Kidney (tissue), 14 donors: Measurements from ENCODE around the gene CDO1. TPM values are rescaled to one million over a fixed set of nuclear protein-coding genes. Genes with fewer than 3 reads are reported as not detected.
A peak's percentile ranks its signal among the peaks of the same experiment; 100 is the strongest.
"Not testable (repeated sequence)": the region's sequence is repeated elsewhere in the genome, so short reads cannot be mapped to it uniquely, and the experiment has no call there.

Experiments
- DNase-seq, 5 donors: peaks; one replicate each; pipeline ENCODE4 v3.0.0-alpha.2; 2013 to 2020
- FAIRE-seq: peaks from 2 replicates; lab custom pipeline; 2012; peaks lifted over from hg19 to GRCh38; lab: Jason Lieb, UNC
- H3K27ac ChIP-seq, 2 donors: one replicate each; pipeline ENCODE4 v1.7.0; 2013; ENCODE audit warnings: low read depth in 2 of 2, low read length in 2 of 2, inconsistent platforms in 1 of 2
- H3K27me3 ChIP-seq: one replicate; pipeline ENCODE4 v1.7.1; 2013; ENCODE audit warnings: low read length, inconsistent platforms; ENCODE audit not compliant: control insufficient read depth, insufficient read depth
- H3K36me3 ChIP-seq, 3 donors: one replicate each; pipeline versions ENCODE4 v1.7.0 to v1.7.1; 2013; ENCODE audit warnings: low read length in 3 of 3, control low read depth in 1 of 3, inconsistent platforms in 1 of 3; ENCODE audit not compliant: insufficient read depth in 3 of 3, control insufficient read depth in 2 of 3
- H3K4me1 ChIP-seq, 3 donors: one replicate each; pipeline versions ENCODE4 v1.7.0 to v1.7.1; 2013; ENCODE audit warnings: low read length in 3 of 3, inconsistent platforms in 1 of 3, low read depth in 1 of 3; ENCODE audit not compliant: control insufficient read depth in 2 of 3, insufficient read depth in 2 of 3
- H3K4me3 ChIP-seq, 3 donors: one replicate each; pipeline versions ENCODE4 v1.7.0 to v1.8.1; 2013; ENCODE audit warnings: low read length in 3 of 3, control low read depth in 1 of 3, inconsistent platforms in 1 of 3
- H3K9ac ChIP-seq, 3 donors: one replicate each; pipeline versions ENCODE4 v1.7.0 to v1.7.1; 2013; ENCODE audit warnings: low read length in 3 of 3, control low read depth in 1 of 3, inconsistent platforms in 1 of 3
- H3K9me3 ChIP-seq, 3 donors: one replicate each; pipeline versions ENCODE4 v1.7.0 to v1.7.1; 2013; ENCODE audit warnings: low read length in 3 of 3, control low read depth in 1 of 3, inconsistent platforms in 1 of 3; ENCODE audit not compliant: control insufficient read depth in 2 of 3, insufficient read depth in 1 of 3
- intact Hi-C: fragments of 100-400 bp; cut with DNase I; formaldehyde crosslinking; loops from one replicate; pipeline ENCODE4 v1.11.1; 2022
- polyA plus RNA-seq: library from polyadenylated mRNA; stranded (reverse); fragments of 350-450 nt; fragmentation: Illumina TruSeq; extraction: RNeasy Lipid Tissue Mini Kit (QIAGEN cat#74804); gene quantifications from one replicate; pipeline ENCODE4 v1.2.3, GENCODE V29; 2014; ENCODE audit warnings: low read depth, low replicate concordance; ENCODE audit not compliant: insufficient read depth
- total RNA-seq: library from RNA; stranded (reverse); fragmentation: NEBNext Ultra II Directional; extraction: Animal tissue kit (Norgen Biotek cat#: 25700); gene quantifications from one replicate; pipeline ENCODE4 v1.2.1, GENCODE V29; 2021
- TF ChIP-seq, protein P1 (sequence below): IDR thresholded peaks from 3 replicates; pipeline ENCODE4 v1.5.1; 2012; ENCODE audit warnings: mild to moderate bottlenecking, moderate library complexity, borderline replicate concordance; ENCODE audit not compliant: insufficient read depth; ENCODE audit errors: extremely low read depth
- donor health status: control.
- donor health status: control.
- donor health status: control.
- donor health status: control.
- donor health status: control.
- donor health status: DM: yes; HTN: yes; CAD: no.
- donor health status: Normal renal cell carcinoma (clear cell type).

The CDO1 gene
- total and polyA plus RNA-seq, 2 donors from 2014 or later: 1.7 to 3.0 TPM

DNA sequence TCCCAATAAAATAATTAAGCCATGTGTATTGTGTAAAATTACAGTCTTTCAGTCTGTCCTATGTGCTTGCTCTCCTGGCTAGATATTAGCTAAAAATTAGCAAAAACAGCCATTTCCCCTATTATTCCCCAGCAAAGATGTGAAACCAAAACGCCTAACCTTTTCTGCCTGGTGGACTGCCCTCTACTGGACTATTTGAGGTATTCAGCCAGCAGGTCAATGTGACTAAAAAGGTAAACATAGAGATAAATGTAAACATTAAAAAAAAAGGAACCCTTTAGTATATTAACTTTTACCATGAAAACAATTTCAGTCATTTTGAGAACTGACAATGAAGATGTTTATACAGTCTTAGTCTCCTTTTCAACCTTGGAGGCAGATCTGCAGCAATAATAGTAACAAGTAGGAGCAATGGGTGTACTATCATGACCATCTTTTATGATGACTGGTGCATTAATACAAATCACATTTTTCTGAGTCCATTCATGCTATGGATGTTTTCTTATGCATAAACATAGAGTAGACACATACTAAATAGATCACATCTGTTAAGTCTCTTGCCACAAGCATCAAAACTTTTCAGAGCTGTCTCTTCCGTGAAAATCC is 14.8 kb upstream of the CDO1 start:
- Histone ChIP-seq H3K27me3 (no peaks in the 10 kb centered on the region), H3K9ac (no peak overlapping the region), H3K27ac (no peak overlapping the region), H3K36me3 (peaks cover 3 to 32% (median 14%) of the 10 kb centered on the region in 3 donors), H3K4me1 (no peaks in the 10 kb centered on the region), H3K4me3 (no peak overlapping the region), H3K9me3 (no peaks in the 10 kb centered on the region)
- DNase-seq (peak in 3 of 5 donors; percentile 17 to 73 (median 58)), FAIRE-seq (no peak)
- TF ChIP-seq, protein P1, sequence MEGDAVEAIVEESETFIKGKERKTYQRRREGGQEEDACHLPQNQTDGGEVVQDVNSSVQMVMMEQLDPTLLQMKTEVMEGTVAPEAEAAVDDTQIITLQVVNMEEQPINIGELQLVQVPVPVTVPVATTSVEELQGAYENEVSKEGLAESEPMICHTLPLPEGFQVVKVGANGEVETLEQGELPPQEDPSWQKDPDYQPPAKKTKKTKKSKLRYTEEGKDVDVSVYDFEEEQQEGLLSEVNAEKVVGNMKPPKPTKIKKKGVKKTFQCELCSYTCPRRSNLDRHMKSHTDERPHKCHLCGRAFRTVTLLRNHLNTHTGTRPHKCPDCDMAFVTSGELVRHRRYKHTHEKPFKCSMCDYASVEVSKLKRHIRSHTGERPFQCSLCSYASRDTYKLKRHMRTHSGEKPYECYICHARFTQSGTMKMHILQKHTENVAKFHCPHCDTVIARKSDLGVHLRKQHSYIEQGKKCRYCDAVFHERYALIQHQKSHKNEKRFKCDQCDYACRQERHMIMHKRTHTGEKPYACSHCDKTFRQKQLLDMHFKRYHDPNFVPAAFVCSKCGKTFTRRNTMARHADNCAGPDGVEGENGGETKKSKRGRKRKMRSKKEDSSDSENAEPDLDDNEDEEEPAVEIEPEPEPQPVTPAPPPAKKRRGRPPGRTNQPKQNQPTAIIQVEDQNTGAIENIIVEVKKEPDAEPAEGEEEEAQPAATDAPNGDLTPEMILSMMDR: peak; percentile 70
- intact Hi-C loops: no loop called here

DNA sequence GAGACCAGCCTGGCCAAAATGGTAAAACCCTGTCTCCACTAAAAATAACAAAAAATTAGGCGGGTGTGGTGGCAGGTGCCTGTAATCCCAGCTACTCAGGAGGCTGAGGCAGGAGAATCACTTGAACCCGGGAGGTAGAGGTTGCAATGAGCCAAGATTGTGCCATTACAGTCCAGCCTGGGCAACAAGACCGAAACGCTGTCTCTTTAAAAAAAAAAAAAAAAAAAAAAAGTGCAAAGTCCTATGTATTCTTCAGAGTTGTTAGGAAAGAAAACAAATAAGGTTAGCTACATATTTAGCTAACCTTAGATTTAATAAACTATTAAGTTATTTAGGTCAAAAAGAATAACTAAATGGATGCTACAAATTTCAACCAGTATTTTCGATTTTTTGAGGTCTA is 13.5 kb upstream of the CDO1 start:
- H3K9ac ChIP-seq: no peak overlapping the region
- peaks cover 2 to 23% (median 9%) of the 10 kb centered on the region in 3 donors for H3K36me3 ChIP-seq
- H3K9me3 ChIP-seq: no peaks in the 10 kb centered on the region
- H3K27ac ChIP-seq: no peak overlapping the region
- no peaks in the 10 kb centered on the region for H3K27me3 ChIP-seq
- DNase-seq (no peak), FAIRE-seq (no peak)
- intact Hi-C loops: loop anchor here (5.0 kb wide), 1 partner anchor 188 kb away; no protein-coding TSS in a partner anchor
- no peak overlapping the region for H3K4me3 ChIP-seq
- no peaks in the 10 kb centered on the region for H3K4me1 ChIP-seq
- TF ChIP-seq, protein P1: no peak

DNA sequence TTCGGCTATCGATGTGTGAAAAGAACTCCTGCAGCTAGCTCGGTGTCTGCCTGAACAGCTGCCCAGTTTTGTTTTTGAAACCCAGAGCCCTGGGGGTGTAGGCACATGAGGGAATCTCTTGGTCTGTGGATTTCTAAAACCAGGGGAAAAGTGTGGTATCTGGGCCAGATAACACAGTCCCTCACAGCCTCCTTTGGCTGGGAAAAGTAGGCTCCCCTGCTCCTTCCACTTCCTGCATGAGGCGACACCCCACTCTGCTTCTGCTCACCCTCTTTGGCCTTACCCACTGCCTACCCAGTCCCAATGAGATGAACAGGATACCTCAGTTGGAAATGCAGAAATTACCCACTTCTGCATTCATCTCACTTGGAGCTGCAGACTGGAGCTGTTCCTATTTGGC is 9.5 kb upstream of the CDO1 start:
- no peak overlapping the region for H3K9ac ChIP-seq
- FAIRE-seq (no peak), DNase-seq (no peak)
- no peak overlapping the region for H3K4me3 ChIP-seq
- no peaks in the 10 kb centered on the region for H3K9me3 ChIP-seq
- H3K27me3 ChIP-seq: no peaks in the 10 kb centered on the region
- H3K27ac ChIP-seq: no peak overlapping the region
- intact Hi-C loops: loop anchor here (5.0 kb wide), 1 partner anchor 184 kb away; no protein-coding TSS in a partner anchor
- TF ChIP-seq, protein P1: no peak
- H3K4me1 ChIP-seq: no peaks in the 10 kb centered on the region
- H3K36me3 ChIP-seq: peaks cover 2 to 12% (median 5%) of the 10 kb centered on the region in 3 donors

DNA sequence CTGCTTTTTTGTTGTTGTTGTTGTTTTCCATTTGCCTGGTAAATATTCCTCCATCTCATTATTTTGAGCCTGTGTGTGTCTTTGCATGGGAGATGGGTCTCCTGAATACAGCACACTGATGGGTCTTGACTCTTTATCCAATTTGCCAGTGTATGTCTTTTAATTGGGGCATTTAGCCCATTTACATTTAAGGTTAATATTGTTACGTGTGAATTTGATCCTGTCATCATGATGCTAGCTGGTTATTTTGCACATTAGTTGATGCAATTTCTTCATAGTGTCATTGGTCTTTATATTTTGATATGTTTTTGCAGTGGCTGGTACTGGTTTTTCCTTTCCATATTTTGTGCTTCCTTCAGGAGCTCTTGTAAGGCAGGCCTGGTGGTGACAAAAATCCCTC is 8.5 kb upstream of the CDO1 start:
- H3K9ac ChIP-seq, H3K4me3 ChIP-seq, H3K27me3 ChIP-seq, H3K9me3 ChIP-seq, FAIRE-seq, H3K4me1 ChIP-seq, DNase-seq, H3K27ac ChIP-seq: not testable (repeated sequence)
- peaks cover 2 to 12% (median 5%) of the 10 kb centered on the region in 3 donors for H3K36me3 ChIP-seq
- intact Hi-C loops: loop anchor here (5.0 kb wide), 1 partner anchor 183 kb away; no protein-coding TSS in a partner anchor
